ENCODE data around the gene NRIP2.

- TF ChIP-seq, protein P1, sequence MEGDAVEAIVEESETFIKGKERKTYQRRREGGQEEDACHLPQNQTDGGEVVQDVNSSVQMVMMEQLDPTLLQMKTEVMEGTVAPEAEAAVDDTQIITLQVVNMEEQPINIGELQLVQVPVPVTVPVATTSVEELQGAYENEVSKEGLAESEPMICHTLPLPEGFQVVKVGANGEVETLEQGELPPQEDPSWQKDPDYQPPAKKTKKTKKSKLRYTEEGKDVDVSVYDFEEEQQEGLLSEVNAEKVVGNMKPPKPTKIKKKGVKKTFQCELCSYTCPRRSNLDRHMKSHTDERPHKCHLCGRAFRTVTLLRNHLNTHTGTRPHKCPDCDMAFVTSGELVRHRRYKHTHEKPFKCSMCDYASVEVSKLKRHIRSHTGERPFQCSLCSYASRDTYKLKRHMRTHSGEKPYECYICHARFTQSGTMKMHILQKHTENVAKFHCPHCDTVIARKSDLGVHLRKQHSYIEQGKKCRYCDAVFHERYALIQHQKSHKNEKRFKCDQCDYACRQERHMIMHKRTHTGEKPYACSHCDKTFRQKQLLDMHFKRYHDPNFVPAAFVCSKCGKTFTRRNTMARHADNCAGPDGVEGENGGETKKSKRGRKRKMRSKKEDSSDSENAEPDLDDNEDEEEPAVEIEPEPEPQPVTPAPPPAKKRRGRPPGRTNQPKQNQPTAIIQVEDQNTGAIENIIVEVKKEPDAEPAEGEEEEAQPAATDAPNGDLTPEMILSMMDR (IDR thresholded peaks at IDR 0.05) = no peak
- no peak for TF ChIP-seq POLR2A (IDR thresholded peaks at IDR 0.05)
These were observed 20.0 kb upstream of the NRIP2 start for GRCh38 chr12:2854669-2855453.
